Measurements from ENCODE around the gene NDC80.
"Not testable (repeated sequence)": the region's sequence is repeated elsewhere in the genome, so short reads cannot be mapped to it uniquely, and the experiment has no call there.

The NDC80 gene

DNA sequence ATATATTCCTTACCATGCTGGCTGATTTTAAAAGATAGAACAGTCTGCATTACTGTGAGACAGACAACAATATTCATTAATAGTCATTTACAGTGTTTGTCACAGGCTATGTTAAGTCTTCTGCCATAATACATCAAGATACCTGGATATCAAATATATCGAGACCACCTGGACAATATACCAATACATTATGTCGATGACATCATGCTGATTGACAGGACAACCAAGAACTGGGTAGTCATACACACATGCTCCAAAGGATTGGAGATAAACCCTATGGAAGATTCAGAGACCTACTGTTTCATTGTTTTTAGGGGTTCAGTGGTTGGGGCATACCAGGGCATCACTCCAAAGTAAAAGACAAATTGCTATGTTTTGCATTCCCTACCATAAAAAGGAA lies 57.6 kb downstream of the NDC80 start:
- DNase-seq, result no peak

DNA sequence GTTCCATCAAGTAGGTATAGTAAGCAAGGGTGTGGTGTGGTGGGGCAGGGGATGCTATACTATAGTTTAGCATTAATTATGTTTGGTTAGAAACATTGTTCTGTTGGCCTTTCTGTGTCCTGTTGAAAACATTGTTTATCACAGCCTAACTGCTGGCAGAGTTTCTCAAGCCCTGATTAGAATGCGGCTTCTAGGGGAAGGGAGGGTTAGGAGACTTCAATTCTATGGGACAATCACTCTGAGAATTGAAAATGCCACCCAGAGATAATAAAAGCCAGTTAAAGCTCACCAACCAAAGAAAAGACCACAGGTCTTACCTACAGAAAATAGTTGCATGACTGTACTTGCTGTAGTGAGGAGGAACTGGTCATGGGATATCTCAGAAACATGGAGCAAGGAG lies 64.2 kb downstream of the NDC80 start:
- no peak for DNase-seq

DNA sequence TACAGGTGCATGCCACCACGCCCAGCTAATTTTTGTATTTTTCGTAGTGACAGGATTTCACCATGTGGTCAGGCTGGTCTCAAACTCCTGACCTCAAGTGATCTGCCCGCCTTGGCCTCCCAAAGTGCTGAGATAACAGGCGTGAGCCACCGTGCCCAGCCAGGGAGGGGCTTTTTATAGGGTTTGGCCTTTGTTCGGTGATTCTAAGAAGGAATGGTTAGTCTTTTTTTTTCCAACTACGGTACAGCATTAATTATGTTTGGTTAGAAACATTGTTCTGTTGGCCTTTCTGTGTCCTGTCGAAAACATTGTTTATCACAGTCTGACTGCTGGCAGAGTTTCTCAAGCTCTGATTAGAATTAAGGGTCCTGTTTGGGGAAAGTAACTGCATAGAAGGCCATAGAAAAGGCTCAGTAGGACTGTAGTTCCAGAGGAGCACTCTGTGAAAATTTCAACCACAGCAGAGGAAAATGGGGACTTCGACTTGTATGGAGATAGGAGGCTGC lies 64.8 kb downstream of the NDC80 start:
- no peak for DNase-seq

DNA sequence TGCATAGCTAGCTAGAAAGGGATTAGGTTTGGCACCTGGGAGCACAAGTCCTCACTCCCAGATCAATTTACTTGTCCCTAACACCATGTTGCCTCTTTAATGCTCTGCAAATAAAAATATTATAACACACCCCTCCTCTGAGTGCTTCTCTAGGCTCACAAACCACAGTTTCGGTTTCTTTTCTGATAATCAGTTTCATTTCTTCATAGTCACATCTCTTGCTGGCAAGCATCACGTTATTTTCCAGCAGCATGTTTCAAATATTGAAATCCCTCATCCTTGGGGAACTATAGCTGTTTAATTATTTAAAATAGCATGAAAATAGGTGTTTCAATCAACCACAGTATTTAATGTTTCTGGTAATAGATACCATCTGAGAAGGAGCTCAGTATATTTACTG lies 70.3 kb downstream of the NDC80 start:
- peak; percentile 63 for DNase-seq

DNA sequence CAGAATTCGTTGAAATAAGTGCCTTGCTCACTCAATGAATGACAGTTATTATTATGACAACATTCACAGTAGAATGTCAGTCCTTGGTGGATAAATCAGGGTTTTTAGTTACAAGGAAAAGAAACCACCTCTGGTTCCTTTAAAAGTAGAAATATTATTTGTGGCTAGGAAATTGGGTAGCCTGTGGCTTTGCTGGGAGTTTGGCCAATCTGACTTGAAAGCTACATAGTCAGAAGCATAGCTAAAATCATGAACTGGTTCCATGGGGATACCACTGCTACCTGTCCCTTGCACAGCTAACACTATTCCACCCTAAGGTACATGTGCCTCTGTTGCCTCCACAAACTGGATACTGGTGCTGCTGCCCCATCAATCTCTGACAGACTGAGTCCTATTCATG lies 71.4 kb downstream of the NDC80 start:
- DNase-seq, result no peak

DNA sequence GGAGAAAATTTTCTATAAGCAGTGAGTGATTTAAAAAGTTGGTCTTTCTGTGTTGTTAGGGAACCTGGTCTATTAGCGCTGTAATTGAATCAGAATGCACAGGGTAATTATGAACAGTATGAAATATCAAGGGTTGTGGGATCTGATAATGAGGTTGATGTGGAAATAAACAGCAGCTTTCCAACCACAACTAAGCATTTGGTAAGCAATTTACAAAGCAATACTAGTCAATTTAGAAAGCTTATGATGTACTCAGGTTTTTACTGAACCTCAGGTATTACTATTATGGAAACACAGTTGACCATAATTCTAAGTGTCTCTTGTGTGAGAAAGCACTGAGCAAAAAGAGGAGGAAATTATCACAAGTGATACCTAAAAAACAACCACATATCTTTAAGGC lies 73.2 kb downstream of the NDC80 start:
- no peak for DNase-seq

DNA sequence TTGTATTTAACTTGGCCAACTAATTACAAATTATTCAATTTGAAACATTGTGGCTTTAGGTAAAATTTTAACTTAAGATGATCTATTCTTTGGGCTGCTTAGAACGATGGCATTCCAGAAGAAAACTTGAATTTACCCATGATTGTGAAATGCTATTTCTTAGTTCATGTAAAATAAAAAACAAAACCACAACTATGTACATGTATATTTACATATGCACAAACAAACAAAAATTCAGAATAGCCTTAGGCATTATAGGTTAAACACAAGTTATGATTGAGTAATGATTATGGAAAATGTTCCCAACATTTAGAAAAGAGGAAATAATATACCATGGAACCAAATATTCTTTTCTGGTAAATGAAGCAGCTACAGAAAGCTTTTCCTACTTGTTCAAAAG lies 80.6 kb downstream of the NDC80 start:
- no peak for DNase-seq

DNA sequence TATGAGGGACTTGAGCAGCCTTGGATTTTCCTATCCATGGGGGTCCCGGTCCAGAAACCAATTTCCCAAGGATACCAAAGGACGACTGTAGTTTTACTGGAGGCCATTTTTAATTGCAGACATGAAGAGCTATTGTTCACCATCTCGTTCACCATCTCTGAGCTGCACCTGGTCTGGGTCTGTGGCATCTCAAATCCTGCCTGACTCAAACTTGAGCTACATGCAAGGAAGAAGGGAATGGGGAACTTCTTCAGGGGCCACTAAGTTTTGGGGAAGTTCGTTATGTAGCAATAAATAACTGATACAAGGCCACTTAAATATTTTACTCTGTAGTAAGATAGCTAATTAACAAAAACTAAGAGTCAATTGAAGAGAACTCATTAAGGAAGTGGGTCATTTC lies 82.1 kb downstream of the NDC80 start:
- DNase-seq, result peak; percentile 29

DNA sequence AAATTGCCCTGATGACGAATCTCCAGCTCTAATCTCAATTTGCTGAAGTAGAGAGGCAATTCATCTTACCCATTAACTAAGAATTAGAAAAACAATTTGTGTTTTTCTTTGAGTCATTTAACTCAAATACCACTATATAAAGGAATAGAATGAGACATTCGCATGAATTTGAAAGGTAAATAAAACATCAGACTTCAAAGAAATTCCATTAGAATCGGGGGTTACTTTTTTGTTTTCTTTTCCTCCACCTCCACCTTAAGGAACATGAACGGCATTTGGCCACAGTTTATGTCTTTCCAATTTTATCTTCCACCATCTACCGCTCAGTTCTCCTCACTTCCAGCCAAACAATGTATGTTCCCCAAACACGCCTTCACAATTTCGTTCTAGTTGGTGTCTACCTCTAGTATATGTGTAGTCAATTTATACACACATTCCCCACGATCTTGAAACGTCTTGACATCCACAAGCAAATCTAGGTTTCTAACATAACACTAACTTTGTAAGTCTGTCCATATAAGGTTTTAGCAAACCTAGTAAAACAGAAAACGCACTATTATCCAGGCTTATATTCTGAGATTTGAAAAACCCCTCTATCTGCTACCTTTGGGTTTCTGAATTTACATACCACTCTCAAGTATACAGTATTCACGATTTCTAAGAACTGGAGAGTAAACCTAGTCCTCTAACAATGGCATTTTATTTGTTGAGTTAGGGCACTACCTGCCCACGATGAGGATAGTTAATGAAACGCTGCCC lies 83.0 kb downstream of the NDC80 start:
- DNase-seq, result no peak

DNA sequence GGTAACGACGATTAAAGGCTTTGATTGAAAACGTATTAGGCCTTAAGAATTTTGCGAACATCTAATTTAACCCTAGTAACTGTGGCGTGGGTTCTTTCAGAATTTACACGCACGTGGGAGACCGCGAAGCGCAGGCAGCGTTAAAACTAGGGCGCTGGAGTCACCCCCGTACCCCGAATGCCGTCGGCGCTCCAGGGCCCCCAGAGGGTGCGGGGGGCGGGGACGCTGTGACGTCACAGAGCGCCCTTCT lies 83.5 kb downstream of the NDC80 start:
- DNase-seq, result no peak

DNA sequence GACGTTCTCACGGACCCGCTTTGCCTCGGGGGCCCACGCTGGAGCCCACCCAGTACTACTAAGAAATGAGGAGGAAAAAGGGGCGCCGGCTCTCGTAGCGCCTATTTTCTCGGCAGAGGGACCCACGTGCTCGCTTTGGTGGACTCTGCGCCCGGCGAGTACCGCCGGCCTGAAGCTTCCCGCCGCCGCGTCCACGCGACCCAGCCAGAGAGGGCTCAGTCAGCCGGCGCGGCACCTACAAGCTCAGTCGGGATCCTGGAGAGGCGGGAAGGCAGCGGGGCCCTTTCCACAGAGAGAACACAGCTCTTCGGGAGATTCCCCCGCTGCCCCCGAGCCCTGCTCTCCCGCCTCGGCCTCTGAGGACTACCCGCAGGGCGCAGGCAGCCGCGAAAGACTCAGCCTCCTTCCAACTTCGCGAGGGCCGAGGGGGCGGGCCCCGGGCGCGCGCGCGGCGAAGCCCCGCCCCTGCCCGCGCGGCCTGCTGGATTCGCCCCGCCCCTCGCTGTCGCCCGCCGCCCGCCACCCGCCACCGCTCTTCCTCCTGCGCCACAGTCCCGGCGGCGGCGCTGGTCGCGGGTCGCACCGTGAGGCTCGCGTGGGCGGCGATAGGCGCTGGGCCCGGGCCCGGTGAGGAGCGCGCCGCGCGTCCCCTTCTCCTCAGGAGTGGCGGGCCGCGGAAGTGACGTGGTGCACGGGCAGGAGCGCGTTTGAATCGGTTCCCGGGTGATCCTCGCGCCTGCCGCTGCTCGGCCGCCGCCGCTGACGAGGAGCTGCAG lies 84.0 kb downstream of the NDC80 start, which contains the start of gene SMCHD1:
SMCHD1 (plus strand) TSS at position 549 of the 776 bp plus-strand sequence. CDS start 350 bp downstream, outside the sequence.
- DNase-seq, result peak; percentile 97

DNA sequence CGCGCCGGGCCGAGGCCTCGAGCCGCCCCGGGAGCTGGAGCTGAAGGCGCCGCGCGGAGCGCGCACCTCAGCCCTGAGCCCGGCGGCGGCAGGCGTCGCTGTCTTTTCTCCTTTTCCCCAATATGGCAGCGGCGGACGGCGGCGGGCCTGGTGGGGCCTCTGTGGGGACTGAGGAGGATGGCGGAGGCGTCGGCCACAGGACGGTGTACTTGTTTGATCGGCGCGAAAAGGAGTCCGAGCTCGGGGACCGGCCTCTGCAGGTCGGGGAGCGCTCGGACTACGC lies 84.5 kb downstream of the NDC80 start:
- no peak for DNase-seq

DNA sequence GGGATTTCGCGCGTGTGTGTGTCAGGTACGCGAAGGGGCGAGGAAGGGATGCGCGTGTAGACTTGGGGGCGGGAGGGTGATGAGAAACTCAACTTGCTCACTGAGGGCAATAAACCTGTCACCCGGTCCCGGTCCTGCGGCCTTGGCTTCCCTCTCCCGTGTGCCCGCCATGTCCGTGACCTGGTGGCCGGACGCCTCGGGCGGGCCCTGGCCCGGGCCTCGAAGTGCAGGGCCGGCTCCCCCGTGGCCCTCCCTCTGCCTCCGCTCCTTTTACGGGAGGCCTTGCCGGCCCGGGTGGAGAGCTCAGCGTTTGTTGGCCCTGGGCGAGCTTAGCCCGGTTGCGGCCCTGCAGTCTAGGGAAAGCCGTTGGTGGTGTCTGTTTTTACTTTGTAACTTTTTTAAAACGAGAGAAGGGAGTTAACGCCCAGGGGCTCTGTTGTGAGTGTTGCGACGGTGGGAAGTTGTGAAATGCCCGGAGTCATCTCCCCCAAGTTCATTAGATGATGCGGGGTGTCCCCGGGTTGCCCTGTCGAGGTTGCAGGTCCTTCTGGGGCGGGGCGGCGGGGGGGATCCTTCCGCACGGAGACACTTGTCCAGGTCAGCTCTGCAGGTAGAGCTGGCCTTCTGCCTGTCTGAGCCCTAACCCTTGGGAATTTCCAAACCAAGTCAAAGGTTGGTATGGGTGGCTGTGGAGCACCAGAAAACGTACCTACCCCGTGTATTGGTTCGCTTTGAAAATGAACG lies 85.1 kb downstream of the NDC80 start:
- DNase-seq, result peak; percentile 73

DNA sequence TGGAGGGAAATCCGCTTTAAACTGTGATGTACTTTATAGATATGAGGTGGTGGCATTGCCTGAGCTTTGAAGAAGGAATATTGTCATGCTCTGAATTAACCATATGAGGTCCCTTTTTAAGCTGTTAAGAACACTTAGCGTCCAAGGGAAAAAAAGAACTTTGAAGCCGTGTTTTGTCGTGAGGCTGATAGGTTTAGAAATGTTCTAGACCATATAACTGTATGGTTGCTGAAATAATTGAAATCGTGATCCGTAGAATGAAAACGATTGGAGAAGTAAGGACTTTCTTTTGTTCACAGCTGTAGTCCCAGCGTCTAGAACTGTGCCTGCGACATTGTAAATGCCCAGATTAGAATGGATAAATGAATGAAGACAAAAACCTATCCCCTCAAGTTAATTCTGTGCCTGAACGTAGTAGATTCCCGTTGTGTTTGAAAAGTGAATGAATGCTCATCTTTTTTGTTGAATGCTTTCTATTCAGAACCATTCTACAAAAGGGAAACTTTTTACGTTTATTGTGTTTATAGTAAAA lies 85.7 kb downstream of the NDC80 start:
- DNase-seq, result peak; percentile 50

DNA sequence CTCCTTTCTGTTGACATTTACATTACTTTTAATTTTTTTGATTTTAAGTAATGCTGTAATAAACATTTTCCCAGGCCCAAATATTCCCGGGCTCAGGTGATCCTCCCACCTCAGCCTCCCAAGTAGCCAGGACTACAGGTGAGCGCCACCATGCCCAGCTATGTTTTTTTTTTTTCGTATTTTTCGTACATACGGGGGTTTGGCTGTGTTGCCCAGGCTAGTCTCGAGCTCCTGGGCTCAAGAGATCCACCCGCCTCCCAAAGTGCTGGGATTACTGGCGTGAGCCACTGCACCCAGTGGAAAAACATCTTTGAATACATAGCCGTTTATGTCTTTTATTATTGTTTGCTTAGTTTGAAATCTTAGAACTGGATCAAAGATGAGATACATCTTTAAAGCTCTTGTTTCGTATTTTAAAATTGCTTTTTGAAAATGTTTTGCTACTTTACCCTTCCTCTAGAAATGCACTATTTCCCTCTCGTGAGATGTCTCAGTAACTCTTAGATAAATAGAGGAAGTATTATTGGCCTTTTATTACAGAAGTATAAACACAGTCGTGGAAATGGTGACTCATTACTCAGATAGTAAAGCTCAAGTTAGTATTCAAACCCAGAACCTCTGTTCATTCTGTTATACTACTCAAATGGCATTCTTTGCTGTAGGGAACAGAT lies 86.6 kb downstream of the NDC80 start:
- DNase-seq, result peak; percentile 25

DNA sequence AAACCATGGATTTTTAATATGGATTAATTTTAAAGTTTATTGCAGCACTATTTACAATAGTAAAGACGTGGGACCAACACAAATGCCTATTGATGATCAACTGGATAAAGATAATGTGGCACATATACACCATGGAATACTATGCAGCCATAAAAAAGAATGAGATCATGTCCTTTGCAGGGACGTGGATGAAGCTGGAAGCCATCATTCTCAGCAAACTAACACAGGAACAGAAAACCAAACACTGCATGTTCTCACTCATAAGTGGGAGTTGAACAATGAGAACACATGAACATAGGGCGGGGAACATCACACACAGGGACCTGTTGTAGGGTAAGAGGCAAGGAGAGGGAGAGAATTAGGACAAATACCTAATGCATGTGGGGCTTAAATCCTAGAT lies 89.5 kb downstream of the NDC80 start:
- DNase-seq, result not testable (repeated sequence)

DNA sequence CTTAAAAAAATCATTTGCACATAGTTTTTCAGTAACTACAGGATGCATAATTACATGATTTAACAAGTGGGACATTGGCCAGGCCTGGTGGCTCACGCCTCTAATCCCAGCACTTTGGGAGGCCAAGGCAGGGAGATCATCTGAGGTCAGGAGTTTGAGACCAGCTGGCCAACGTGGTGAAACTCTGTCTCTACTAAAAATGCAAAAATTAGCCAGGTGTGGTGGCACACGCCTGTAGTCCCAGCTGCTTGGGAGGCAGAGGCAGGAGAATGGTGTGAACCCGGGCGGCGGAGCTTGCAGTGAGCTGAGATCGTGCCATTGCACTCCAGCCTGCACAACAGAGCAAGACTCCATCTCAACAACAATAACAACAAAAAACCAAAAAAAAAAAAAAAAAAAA lies 90.9 kb downstream of the NDC80 start:
- DNase-seq, result not testable (repeated sequence)

DNA sequence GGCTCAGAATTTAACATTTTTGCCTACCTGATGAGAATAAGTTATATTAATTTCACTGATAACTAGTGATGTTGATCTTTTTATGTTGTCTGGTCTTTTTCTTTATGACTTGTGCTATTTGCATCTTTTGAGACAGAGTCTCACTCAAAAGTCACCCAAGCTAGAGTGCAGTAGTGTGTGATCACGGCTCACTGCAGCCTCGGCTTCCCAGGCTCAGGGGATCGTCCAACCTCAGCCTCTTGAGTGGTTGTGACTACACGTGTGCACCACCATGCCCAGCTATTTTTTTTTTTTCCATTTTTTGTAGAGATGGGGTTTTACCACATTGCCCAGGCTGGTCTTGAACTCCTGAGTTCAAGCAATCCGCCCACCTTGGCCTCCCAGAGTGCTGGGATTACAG lies 91.6 kb downstream of the NDC80 start:
- no peak for DNase-seq

Data from NCI-H69 (cell line).